Ovary (tissue), 3 donors: ENCODE results near the gene NCSTN.

ENCODE experiments used
- CTCF ChIP-seq, 3 donors: fragments of 450-650 bp in 2 of 3; fragments of 200-600 bp in 1 of 3; IDR thresholded peaks; one replicate each; pipeline versions ENCODE4 v1.5.1 to v1.8.0; 2016 to 2022; ENCODE audit warnings: antibody characterized with exemption in 3 of 3, mild to moderate bottlenecking in 1 of 3
- EP300 ChIP-seq: sonication (generic); formaldehyde crosslinking; IDR thresholded peaks from one replicate; pipeline ENCODE4 v1.6.1; 2017; ENCODE audit warnings: antibody characterized with exemption
- POLR2A ChIP-seq: fragments of 450-650 bp; IDR thresholded peaks from one replicate; pipeline ENCODE4 v1.6.1; 2017; ENCODE audit warnings: antibody characterized with exemption, mild to moderate bottlenecking, moderate library complexity
- donor health status: DM: no; HTN: no; CAD: no.

GRCh38 chr1:160340146-160340545 is 3.0 kb upstream of the NCSTN start:
- TF ChIP-seq POLR2A (no peak), CTCF (IDR thresholded peaks at IDR 0.05) (no peak), EP300 (no peak)
